ENCODE results near the gene TMEM179.

GRCh38 chr14:104582662-104583061 is 21.9 kb downstream of the TMEM179 start:
- no peak for TF ChIP-seq CTCF (IDR thresholded peaks at IDR 0.05; ENCODE audit: low read depth, low read length, poor library complexity, severe bottlenecking)
- TF ChIP-seq EZH2phosphoT487 (IDR thresholded peaks at IDR 0.05; ENCODE audit: borderline replicate concordance, low read length): no peak

All from DOHH2 (cell line).